ENCODE measurements around the gene ADCY3.

The ADCY3 gene

GRCh38 chr2:24912523-24912922 is 7.5 kb downstream of the ADCY3 start:
- TF ChIP-seq MAX (IDR thresholded peaks at IDR 0.05) (no peak), CREB1 (IDR thresholded peaks at IDR 0.05; ENCODE audit: low read depth) (no peak), USF1 (IDR thresholded peaks at IDR 0.05) (no peak), ZBTB7A (IDR thresholded peaks at IDR 0.05; ENCODE audit: low read depth) (no peak), TEAD4 (IDR thresholded peaks at IDR 0.05) (no peak), FOXM1 (IDR thresholded peaks at IDR 0.05; ENCODE audit: borderline replicate concordance, low read depth) (no peak), RAD21 (IDR thresholded peaks at IDR 0.05; ENCODE audit: low read depth) (no peak), YY1 (IDR thresholded peaks at IDR 0.05; ENCODE audit: low read depth) (no peak), CEBPB (IDR thresholded peaks at IDR 0.05) (no peak), EP300 (IDR thresholded peaks at IDR 0.05; ENCODE audit: borderline replicate concordance) (no peak), EGR1 (IDR thresholded peaks at IDR 0.05) (no peak), REST (IDR thresholded peaks at IDR 0.05; ENCODE audit: low read depth) (no peak), TAF1 (IDR thresholded peaks at IDR 0.05; ENCODE audit: low read depth) (no peak), TCF12 (IDR thresholded peaks at IDR 0.05; ENCODE audit: low read depth) (no peak)

- no peak for TF ChIP-seq YY1 (IDR thresholded peaks at IDR 0.05; ENCODE audit: low read depth)
- no peak for TF ChIP-seq TAF1 (IDR thresholded peaks at IDR 0.05; ENCODE audit: low read depth)
- TF ChIP-seq EP300 (IDR thresholded peaks at IDR 0.05; ENCODE audit: borderline replicate concordance), result no peak
- TF ChIP-seq RAD21 (IDR thresholded peaks at IDR 0.05; ENCODE audit: low read depth), result no peak
- no peak for TF ChIP-seq CEBPB (IDR thresholded peaks at IDR 0.05)
- TF ChIP-seq TEAD4 (IDR thresholded peaks at IDR 0.05), result no peak
- no peak for TF ChIP-seq FOXM1 (IDR thresholded peaks at IDR 0.05; ENCODE audit: borderline replicate concordance, low read depth)
Observed at GRCh38 chr2:24910245-24910644, 9.8 kb downstream of the ADCY3 start.

GRCh38 chr2:24909555-24910177 is 10.4 kb downstream of the ADCY3 start:
- TF ChIP-seq TAF1 (IDR thresholded peaks at IDR 0.05; ENCODE audit: low read depth), result no peak
- no peak for TF ChIP-seq EP300 (IDR thresholded peaks at IDR 0.05; ENCODE audit: borderline replicate concordance)
- no peak for TF ChIP-seq CEBPB (IDR thresholded peaks at IDR 0.05)
- TF ChIP-seq YY1 (IDR thresholded peaks at IDR 0.05; ENCODE audit: low read depth), result no peak
- no peak for TF ChIP-seq MAX (IDR thresholded peaks at IDR 0.05)
- TF ChIP-seq ZBTB7A (IDR thresholded peaks at IDR 0.05; ENCODE audit: low read depth), result no peak
- no peak for TF ChIP-seq REST (IDR thresholded peaks at IDR 0.05; ENCODE audit: low read depth)
- TF ChIP-seq TCF12 (IDR thresholded peaks at IDR 0.05; ENCODE audit: low read depth), result no peak
- TF ChIP-seq TEAD4 (IDR thresholded peaks at IDR 0.05), result no peak
- no peak for TF ChIP-seq NFIC (IDR thresholded peaks at IDR 0.05)
- no peak for TF ChIP-seq RAD21 (IDR thresholded peaks at IDR 0.05; ENCODE audit: low read depth)
- no peak for TF ChIP-seq FOXM1 (IDR thresholded peaks at IDR 0.05; ENCODE audit: borderline replicate concordance, low read depth)
- no peak for TF ChIP-seq CREB1 (IDR thresholded peaks at IDR 0.05; ENCODE audit: low read depth)
- no peak for TF ChIP-seq USF1 (IDR thresholded peaks at IDR 0.05)
- TF ChIP-seq EGR1 (IDR thresholded peaks at IDR 0.05), result no peak

- no peak for TF ChIP-seq MAX (IDR thresholded peaks at IDR 0.05)
- TF ChIP-seq TAF1 (IDR thresholded peaks at IDR 0.05; ENCODE audit: low read depth), result no peak
- TF ChIP-seq TEAD4 (IDR thresholded peaks at IDR 0.05), result no peak
- no peak for TF ChIP-seq CREB1 (IDR thresholded peaks at IDR 0.05; ENCODE audit: low read depth)
- TF ChIP-seq TCF12 (IDR thresholded peaks at IDR 0.05; ENCODE audit: low read depth), result no peak
Observed at GRCh38 chr2:24908461-24908901, 11.6 kb downstream of the ADCY3 start.

- TF ChIP-seq MAX (IDR thresholded peaks at IDR 0.05), result no peak
- TF ChIP-seq TCF12 (IDR thresholded peaks at IDR 0.05; ENCODE audit: low read depth), result no peak
- TF ChIP-seq EGR1 (IDR thresholded peaks at IDR 0.05), result no peak
- TF ChIP-seq USF1 (IDR thresholded peaks at IDR 0.05), result no peak
Observed at GRCh38 chr2:24907116-24907515, 12.9 kb downstream of the ADCY3 start.
